RPMI7951 (cell line): ENCODE data around the gene PAQR5. TPM values are rescaled to one million over a fixed set of nuclear protein-coding genes. Genes with fewer than 3 reads are reported as not detected.
"Not testable (repeated sequence)": the region's sequence is repeated elsewhere in the genome, so short reads cannot be mapped to it uniquely, and the experiment has no call there.

ENCODE experiments used
- DNase-seq: peaks from one replicate; pipeline ENCODE4 v3.0.0-alpha.2; 2012; ENCODE audit warnings: low read depth
- total RNA-seq: library from RNA; depleted of rRNA; stranded (reverse); fragments of >200 nt; shearing (Covaris generic); gene quantifications from 2 replicates; pipeline ENCODE4 v1.2.3, GENCODE V29; 2014

PAQR5 gene
- total RNA-seq, 1 experiment from 2014 or later = 3.5 TPM

GRCh38 chr15:69424001-69424400 is 125.3 kb downstream of the PAQR5 start:
- no peak for DNase-seq

GRCh38 chr15:69424748-69425413 is 126.2 kb downstream of the PAQR5 start:
- no peak for DNase-seq

GRCh38 chr15:69433831-69434230 is 135.1 kb downstream of the PAQR5 start:
- DNase-seq = no peak

GRCh38 chr15:69434238-69434637 is 135.5 kb downstream of the PAQR5 start:
- no peak for DNase-seq

GRCh38 chr15:69434679-69435078 is 136.0 kb downstream of the PAQR5 start:
- DNase-seq = no peak

- DNase-seq = no peak
These were observed 137.3 kb downstream of the PAQR5 start for GRCh38 chr15:69435985-69436384.

GRCh38 chr15:69436951-69437350 is 138.2 kb downstream of the PAQR5 start:
- DNase-seq = no peak

GRCh38 chr15:69439623-69440022 is 140.9 kb downstream of the PAQR5 start:
- no peak for DNase-seq

- DNase-seq = no peak
These were observed 144.4 kb downstream of the PAQR5 start for GRCh38 chr15:69443032-69443611.

- no peak for DNase-seq
These were observed 146.0 kb downstream of the PAQR5 start for GRCh38 chr15:69444686-69445085.

- DNase-seq = no peak
These were observed 148.2 kb downstream of the PAQR5 start for GRCh38 chr15:69446953-69447352.

- not testable (repeated sequence) for DNase-seq
These were observed 151.5 kb downstream of the PAQR5 start for GRCh38 chr15:69450221-69450620.

GRCh38 chr15:69450968-69451695 is 152.4 kb downstream of the PAQR5 start:
- DNase-seq = peak; percentile 43

GRCh38 chr15:69451951-69452691 is 153.4 kb downstream of the PAQR5 start:
- DNase-seq = peak; percentile 53

GRCh38 chr15:69452692-69453521 is 154.2 kb downstream of the PAQR5 start, which contains the start of gene RPLP1:
TSS of gene RPLP1 (plus strand) at chr15:69452818. CDS start at chr15:69452949, 131 bp downstream.
- DNase-seq = peak; percentile 94

GRCh38 chr15:69454953-69455352 is 156.2 kb downstream of the PAQR5 start:
- DNase-seq = no peak

GRCh38 chr15:69456208-69457166 is 157.8 kb downstream of the PAQR5 start:
- no peak for DNase-seq
